ENCODE measurements around the gene MUC21.

- TF ChIP-seq GATA2 (IDR thresholded peaks at IDR 0.05; ENCODE audit: insufficient read depth, insufficient read length, low read depth, low read length) (no peak), CTCF (IDR thresholded peaks at IDR 0.05; ENCODE audit: extremely low read depth in 1 of 2, insufficient read depth in 1 of 2, low read depth in 1 of 2, low read length in 2 of 2) (no peak), MAX (IDR thresholded peaks at IDR 0.05; ENCODE audit: insufficient read depth, insufficient read length) (no peak), POLR2A (IDR thresholded peaks at IDR 0.05; ENCODE audit: low read depth, low read length) (no peak)
Measured at GRCh38 chr6:30955367-30956042, 28.0 kb upstream of the MUC21 start.

Data from endothelial cell of umbilical vein (primary cell).